Osteoblast (primary cell): Measurements from ENCODE around the gene SLA2. TPM values are rescaled to one million over a fixed set of nuclear protein-coding genes. Genes with fewer than 3 reads are reported as not detected.
A peak's percentile ranks its signal among the peaks of the same experiment; 100 is the strongest.
"Not testable (repeated sequence)": the region's sequence is repeated elsewhere in the genome, so short reads cannot be mapped to it uniquely, and the experiment has no call there.

Source experiments
- DNase-seq: peaks from one replicate; pipeline ENCODE4 v3.0.0; 2011; ENCODE audit warnings: low spot score, mixed read lengths; ENCODE audit not compliant: insufficient read length; ENCODE audit errors: missing footprints
- H2AFZ ChIP-seq: 2 replicates; pipeline ENCODE4 v1.6.0; 2011; ENCODE audit warnings: mild to moderate bottlenecking, low read length
- H3K27ac ChIP-seq: 2 replicates; pipeline ENCODE4 v1.5.1; 2011; ENCODE audit warnings: mild to moderate bottlenecking, low read depth, low read length, moderate library complexity
- H3K27me3 ChIP-seq: 2 replicates; pipeline ENCODE4 v1.6.0; 2012; ENCODE audit warnings: mild to moderate bottlenecking, control low read depth, inconsistent platforms, low read length, moderate library complexity; ENCODE audit not compliant: insufficient read depth
- H3K36me3 ChIP-seq: 2 replicates; pipeline ENCODE4 v1.5.1; 2011; ENCODE audit warnings: mild to moderate bottlenecking, low read length, control low read depth, moderate library complexity; ENCODE audit not compliant: insufficient read depth
- H3K4me1 ChIP-seq: 2 replicates; pipeline ENCODE4 v1.5.1; 2011; ENCODE audit warnings: mild to moderate bottlenecking, low read length, control low read depth, moderate library complexity; ENCODE audit not compliant: insufficient read depth
- H3K4me2 ChIP-seq: 2 replicates; pipeline ENCODE4 v1.6.0; 2011; ENCODE audit warnings: mild to moderate bottlenecking, low read length; ENCODE audit not compliant: insufficient read depth
- H3K4me3 ChIP-seq: fragments of 200-600 bp; sonication (generic); 3 replicates; pipeline ENCODE4 v1.5.1; 2012; ENCODE audit warnings: mild to moderate bottlenecking, low read length, inconsistent platforms; ENCODE audit not compliant: insufficient read depth
- H3K79me2 ChIP-seq: 2 replicates; pipeline ENCODE4 v1.6.0; 2012; ENCODE audit warnings: mild to moderate bottlenecking, low read length, control low read depth, inconsistent platforms; ENCODE audit not compliant: insufficient read depth
- H3K9me3 ChIP-seq: 2 replicates; pipeline ENCODE4 v1.5.1; 2011; ENCODE audit warnings: low read depth, low read length, control low read depth
- H4K20me1 ChIP-seq: 2 replicates; pipeline ENCODE4 v1.6.0; 2012; ENCODE audit warnings: mild to moderate bottlenecking, low read length, control low read depth; ENCODE audit not compliant: insufficient read depth
- total RNA-seq: library from RNA; depleted of rRNA; stranded (reverse); fragments of >200 nt; gene quantifications from 2 replicates; pipeline ENCODE4 v1.2.3, GENCODE V29; 2012
- TF ChIP-seq, protein P1 (sequence below): IDR thresholded peaks from 2 replicates; pipeline ENCODE4 v1.5.1; 2011; ENCODE audit warnings: mild to moderate bottlenecking, low read depth, low read length, moderate library complexity; ENCODE audit errors: extremely low read depth

Gene SLA2
- total RNA-seq, 1 donor: 0.36 TPM

GRCh38 chr20:36572701-36573102 lies 73.3 kb downstream of the SLA2 start:
- TF ChIP-seq, protein P1, sequence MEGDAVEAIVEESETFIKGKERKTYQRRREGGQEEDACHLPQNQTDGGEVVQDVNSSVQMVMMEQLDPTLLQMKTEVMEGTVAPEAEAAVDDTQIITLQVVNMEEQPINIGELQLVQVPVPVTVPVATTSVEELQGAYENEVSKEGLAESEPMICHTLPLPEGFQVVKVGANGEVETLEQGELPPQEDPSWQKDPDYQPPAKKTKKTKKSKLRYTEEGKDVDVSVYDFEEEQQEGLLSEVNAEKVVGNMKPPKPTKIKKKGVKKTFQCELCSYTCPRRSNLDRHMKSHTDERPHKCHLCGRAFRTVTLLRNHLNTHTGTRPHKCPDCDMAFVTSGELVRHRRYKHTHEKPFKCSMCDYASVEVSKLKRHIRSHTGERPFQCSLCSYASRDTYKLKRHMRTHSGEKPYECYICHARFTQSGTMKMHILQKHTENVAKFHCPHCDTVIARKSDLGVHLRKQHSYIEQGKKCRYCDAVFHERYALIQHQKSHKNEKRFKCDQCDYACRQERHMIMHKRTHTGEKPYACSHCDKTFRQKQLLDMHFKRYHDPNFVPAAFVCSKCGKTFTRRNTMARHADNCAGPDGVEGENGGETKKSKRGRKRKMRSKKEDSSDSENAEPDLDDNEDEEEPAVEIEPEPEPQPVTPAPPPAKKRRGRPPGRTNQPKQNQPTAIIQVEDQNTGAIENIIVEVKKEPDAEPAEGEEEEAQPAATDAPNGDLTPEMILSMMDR: no peak
- Histone ChIP-seq H3K27ac (peak overlapping the region; percentile 45), H3K36me3 (no peaks in the 10 kb centered on the region), H3K79me2 (peaks cover 7% of the 10 kb centered on the region), H3K9me3 (no peaks in the 10 kb centered on the region), H4K20me1 (peaks cover 21% of the 10 kb centered on the region), H2AFZ (peak overlapping the region; percentile 97), H3K4me2 (peak overlapping the region; percentile 85), H3K4me1 (peaks cover 26% of the 10 kb centered on the region), H3K4me3 (peak overlapping the region; percentile 82), H3K27me3 (no peaks in the 10 kb centered on the region)
- DNase-seq: peak; percentile 89

GRCh38 chr20:36571564-36572504 lies 74.2 kb downstream of the SLA2 start:
- peaks cover 26% of the 10 kb centered on the region for H3K4me1 ChIP-seq
- peak overlapping the region; percentile 85 for H3K4me2 ChIP-seq
- H3K27ac ChIP-seq: no peak overlapping the region
- no peaks in the 10 kb centered on the region for H3K9me3 ChIP-seq
- DNase-seq: peak; percentile 53
- no peaks in the 10 kb centered on the region for H3K36me3 ChIP-seq
- peaks cover 20% of the 10 kb centered on the region for H4K20me1 ChIP-seq
- no peak overlapping the region for H3K4me3 ChIP-seq
- no peaks in the 10 kb centered on the region for H3K27me3 ChIP-seq
- H3K79me2 ChIP-seq: peaks cover 7% of the 10 kb centered on the region
- H2AFZ ChIP-seq: no peak overlapping the region
- TF ChIP-seq, protein P1: no peak

GRCh38 chr20:36569847-36570429 lies 76.1 kb downstream of the SLA2 start:
- H3K4me1 ChIP-seq: peaks cover 18% of the 10 kb centered on the region
- DNase-seq: peak; percentile 99
- no peak overlapping the region for H3K4me3 ChIP-seq
- H3K27ac ChIP-seq: no peak overlapping the region
- peaks cover 2% of the 10 kb centered on the region for H4K20me1 ChIP-seq
- TF ChIP-seq, protein P1: no peak
- H2AFZ ChIP-seq: no peak overlapping the region
- peaks cover 4% of the 10 kb centered on the region for H3K9me3 ChIP-seq
- no peaks in the 10 kb centered on the region for H3K79me2 ChIP-seq
- H3K27me3 ChIP-seq: no peaks in the 10 kb centered on the region
- H3K4me2 ChIP-seq: no peak overlapping the region
- H3K36me3 ChIP-seq: no peaks in the 10 kb centered on the region

GRCh38 chr20:36565520-36565919 lies 80.5 kb downstream of the SLA2 start:
- TF ChIP-seq, protein P1: no peak
- Histone ChIP-seq H3K79me2 (no peaks in the 10 kb centered on the region), H3K36me3 (no peaks in the 10 kb centered on the region), H3K27ac (no peak overlapping the region), H3K4me3 (no peak overlapping the region), H3K9me3 (peaks cover 4% of the 10 kb centered on the region), H2AFZ (no peak overlapping the region), H3K4me1 (peaks cover 5% of the 10 kb centered on the region), H3K4me2 (no peak overlapping the region), H3K27me3 (no peaks in the 10 kb centered on the region), H4K20me1 (no peaks in the 10 kb centered on the region)
- DNase-seq: no peak

GRCh38 chr20:36564726-36565121 lies 81.3 kb downstream of the SLA2 start:
- not testable (repeated sequence) for H4K20me1 ChIP-seq, H3K4me3 ChIP-seq, H3K4me2 ChIP-seq, H3K36me3 ChIP-seq, H3K4me1 ChIP-seq, H3K27ac ChIP-seq, H2AFZ ChIP-seq, DNase-seq, H3K79me2 ChIP-seq, H3K9me3 ChIP-seq, H3K27me3 ChIP-seq
